ENCODE measurements around the gene UGT3A2.

UGT3A2 gene

DNA sequence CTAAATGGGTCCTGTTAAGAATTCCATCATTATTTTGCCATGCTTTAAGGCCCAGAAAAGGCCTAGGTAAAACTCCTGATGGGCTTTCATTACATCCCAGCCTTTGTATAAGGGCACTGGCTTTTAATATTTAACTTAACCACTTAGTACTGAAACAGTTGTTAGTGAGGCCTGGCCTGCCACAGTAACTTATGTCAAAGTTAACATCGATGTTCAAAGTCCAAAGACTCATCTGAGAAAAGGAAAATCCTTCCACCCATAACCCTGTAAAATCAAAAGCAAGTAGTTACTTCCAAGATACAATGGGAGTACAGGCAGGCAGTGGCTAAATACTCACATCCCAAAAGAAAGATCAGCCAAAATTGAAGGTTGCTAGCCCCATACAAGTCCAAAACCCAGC, 60.5 kb downstream of the UGT3A2 start:
- DNase-seq (ENCODE audit: low read depth): no peak

DNA sequence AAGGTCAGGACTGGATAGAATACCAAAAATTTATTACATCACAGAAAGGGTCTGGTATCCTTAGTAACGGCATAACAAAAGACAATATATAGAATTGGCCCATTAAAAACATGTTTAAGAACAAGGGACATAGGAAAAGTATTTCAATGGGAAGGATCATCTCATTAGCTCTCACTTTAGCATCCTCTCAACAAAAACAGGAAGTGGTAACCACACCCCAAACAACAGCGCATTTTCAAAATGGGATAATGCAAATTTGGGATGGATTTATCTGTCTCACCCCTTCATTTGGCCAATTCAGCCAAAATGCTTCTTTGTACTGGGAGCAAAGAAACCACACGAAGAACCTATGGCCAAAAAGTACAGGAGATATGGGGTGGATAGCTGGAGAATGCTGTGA, 65.7 kb downstream of the UGT3A2 start:
- DNase-seq (ENCODE audit: low read depth): no peak

- DNase-seq (ENCODE audit: low read depth): no peak
Observed at GRCh38 chr5:35999547-35999946, 67.1 kb downstream of the UGT3A2 start.

- DNase-seq (ENCODE audit: low read depth): no peak
Observed at GRCh38 chr5:35996076-35996475, 70.6 kb downstream of the UGT3A2 start.

GRCh38 chr5:35990941-35991611, 75.6 kb downstream of the UGT3A2 start, which contains the start of gene UGT3A1:
TSS of gene UGT3A1 (minus strand) at chr5:35991390. CDS start at chr5:35991240, 150 bp downstream.
- no peak for DNase-seq (ENCODE audit: low read depth)

GRCh38 chr5:35990520-35990919, 76.2 kb downstream of the UGT3A2 start:
- no peak for DNase-seq (ENCODE audit: low read depth)

- DNase-seq (ENCODE audit: low read depth): no peak
Observed at GRCh38 chr5:35988529-35988928, 78.2 kb downstream of the UGT3A2 start.

- no peak for DNase-seq (ENCODE audit: low read depth)
Observed at GRCh38 chr5:35987776-35988175, 78.9 kb downstream of the UGT3A2 start.

Measured in amniotic epithelial cell (primary cell).